Measurements from ENCODE around the gene TPRG1. TPM values are rescaled to one million over a fixed set of nuclear protein-coding genes. Genes with fewer than 3 reads are reported as not detected.

The TPRG1 gene
- total RNA-seq, 1 donor from 2014 or later, result 21.6 TPM

DNA sequence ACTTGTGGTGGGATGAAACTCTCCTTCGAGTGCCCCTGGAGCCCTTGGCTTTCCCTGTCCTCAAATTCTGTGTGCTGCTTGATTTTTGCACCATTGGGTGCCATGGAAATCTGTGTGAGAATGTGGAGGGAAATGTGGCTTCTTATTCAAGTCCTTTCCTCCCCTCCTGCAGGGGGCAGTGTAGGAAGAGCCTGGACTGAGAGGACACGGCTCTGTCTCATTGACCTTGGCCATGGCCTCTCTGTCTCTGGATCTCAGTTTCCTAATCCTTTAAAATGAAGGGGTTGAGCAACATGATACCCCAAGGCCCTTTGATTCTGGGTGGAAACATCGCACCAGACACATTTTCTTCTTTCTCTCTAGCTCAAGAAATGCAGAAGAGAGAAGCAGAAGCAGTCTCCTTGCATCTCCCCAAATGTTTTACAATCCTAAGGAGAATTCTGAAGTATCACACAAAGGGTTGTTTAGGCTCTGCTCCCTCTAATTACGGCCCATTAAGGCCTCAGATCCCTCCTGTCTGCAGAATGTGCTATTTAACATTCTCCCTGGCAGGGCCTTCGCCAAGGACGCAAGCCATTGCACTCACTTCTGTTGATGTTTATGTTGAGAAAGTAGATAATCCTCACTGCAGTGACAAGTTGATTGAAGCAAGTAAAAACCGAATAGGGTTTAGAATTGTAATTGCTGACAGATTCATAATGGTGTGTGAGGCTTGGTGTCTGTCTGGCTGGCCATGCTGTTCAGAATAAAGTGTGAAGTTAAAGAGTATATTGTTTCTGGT lies 169.1 kb downstream of the TPRG1 start:
- Histone ChIP-seq H3K9me3 (no peaks in the 10 kb centered on the region), H3K27me3 (no peaks in the 10 kb centered on the region), H3K36me3 (no peaks in the 10 kb centered on the region), H3K4me3 (no peak overlapping the region), H3K4me1 (no peaks in the 10 kb centered on the region), H3K27ac (no peak overlapping the region)
- intact Hi-C loops (cut with DNase I), result no loop called here
- TF ChIP-seq, protein P1, sequence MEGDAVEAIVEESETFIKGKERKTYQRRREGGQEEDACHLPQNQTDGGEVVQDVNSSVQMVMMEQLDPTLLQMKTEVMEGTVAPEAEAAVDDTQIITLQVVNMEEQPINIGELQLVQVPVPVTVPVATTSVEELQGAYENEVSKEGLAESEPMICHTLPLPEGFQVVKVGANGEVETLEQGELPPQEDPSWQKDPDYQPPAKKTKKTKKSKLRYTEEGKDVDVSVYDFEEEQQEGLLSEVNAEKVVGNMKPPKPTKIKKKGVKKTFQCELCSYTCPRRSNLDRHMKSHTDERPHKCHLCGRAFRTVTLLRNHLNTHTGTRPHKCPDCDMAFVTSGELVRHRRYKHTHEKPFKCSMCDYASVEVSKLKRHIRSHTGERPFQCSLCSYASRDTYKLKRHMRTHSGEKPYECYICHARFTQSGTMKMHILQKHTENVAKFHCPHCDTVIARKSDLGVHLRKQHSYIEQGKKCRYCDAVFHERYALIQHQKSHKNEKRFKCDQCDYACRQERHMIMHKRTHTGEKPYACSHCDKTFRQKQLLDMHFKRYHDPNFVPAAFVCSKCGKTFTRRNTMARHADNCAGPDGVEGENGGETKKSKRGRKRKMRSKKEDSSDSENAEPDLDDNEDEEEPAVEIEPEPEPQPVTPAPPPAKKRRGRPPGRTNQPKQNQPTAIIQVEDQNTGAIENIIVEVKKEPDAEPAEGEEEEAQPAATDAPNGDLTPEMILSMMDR (IDR thresholded peaks at IDR 0.05), result no peak
- no peak for TF ChIP-seq POLR2A (IDR thresholded peaks at IDR 0.05)
- TF ChIP-seq POLR2AphosphoS5 (IDR thresholded peaks at IDR 0.05; ENCODE audit: insufficient read depth in 1 of 2, low read depth in 1 of 2), result no peak
- no peak for DNase-seq (ENCODE audit: extremely low spot score in 2 of 2)

DNA sequence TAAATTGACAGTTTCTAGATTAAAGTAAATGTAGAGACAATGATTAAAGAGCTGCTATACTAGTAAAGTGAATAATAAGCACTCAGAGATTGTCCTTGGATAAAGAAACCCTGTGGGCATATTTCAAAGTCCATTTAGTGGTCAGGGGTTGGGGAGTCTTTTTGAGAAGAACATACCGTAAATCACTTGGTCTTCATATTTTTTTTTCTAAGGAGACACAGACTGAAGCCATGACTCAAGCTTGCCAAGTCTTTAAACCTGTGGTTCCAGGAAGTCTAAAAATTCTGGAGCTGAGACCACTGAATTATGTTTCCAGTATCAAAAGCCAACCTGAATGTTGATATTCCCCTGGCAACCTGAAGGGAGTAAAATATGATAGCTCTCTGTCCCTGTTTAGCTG lies 171.0 kb downstream of the TPRG1 start:
- intact Hi-C loops (cut with DNase I), result no loop called here
- Histone ChIP-seq H3K4me3 (no peak overlapping the region), H3K9me3 (no peaks in the 10 kb centered on the region), H3K36me3 (no peaks in the 10 kb centered on the region), H3K27me3 (no peaks in the 10 kb centered on the region), H3K4me1 (no peaks in the 10 kb centered on the region), H3K27ac (no peak overlapping the region)
- DNase-seq (ENCODE audit: extremely low spot score in 2 of 2), result no peak
- no peak for TF ChIP-seq POLR2AphosphoS5 (IDR thresholded peaks at IDR 0.05; ENCODE audit: insufficient read depth in 1 of 2, low read depth in 1 of 2)
- TF ChIP-seq, protein P1 (IDR thresholded peaks at IDR 0.05), result no peak

DNA sequence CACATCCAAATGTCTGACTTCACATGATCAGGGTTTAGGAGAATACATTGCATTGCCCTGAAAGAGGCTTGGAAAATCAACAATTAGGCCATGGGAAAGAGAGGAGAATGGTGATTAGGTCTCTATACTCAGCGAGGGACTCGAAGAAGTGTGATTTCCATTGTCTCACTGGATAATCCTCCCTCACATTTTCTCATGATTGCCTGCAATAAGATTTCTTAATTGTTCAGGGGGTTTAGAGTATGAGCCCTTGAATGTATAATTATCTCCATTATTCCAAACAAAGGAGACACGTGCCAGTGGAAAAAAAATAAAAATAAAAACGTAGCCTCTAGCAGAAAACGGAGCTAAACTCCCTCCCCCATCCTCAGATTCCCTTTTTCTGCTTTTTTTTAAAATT lies 173.2 kb downstream of the TPRG1 start:
- no peak overlapping the region for H3K4me3 ChIP-seq
- H3K36me3 ChIP-seq, result no peaks in the 10 kb centered on the region
- H3K9me3 ChIP-seq, result no peaks in the 10 kb centered on the region
- no peaks in the 10 kb centered on the region for H3K27me3 ChIP-seq
- H3K27ac ChIP-seq, result no peak overlapping the region
- TF ChIP-seq POLR2A (IDR thresholded peaks at IDR 0.05) (no peak), POLR2AphosphoS5 (IDR thresholded peaks at IDR 0.05; ENCODE audit: insufficient read depth in 1 of 2, low read depth in 1 of 2) (no peak)
- TF ChIP-seq, protein P1 (IDR thresholded peaks at IDR 0.05), result no peak
- intact Hi-C loops (cut with DNase I), result no loop called here
- no peaks in the 10 kb centered on the region for H3K4me1 ChIP-seq
- no peak for DNase-seq (ENCODE audit: extremely low spot score in 2 of 2)

DNA sequence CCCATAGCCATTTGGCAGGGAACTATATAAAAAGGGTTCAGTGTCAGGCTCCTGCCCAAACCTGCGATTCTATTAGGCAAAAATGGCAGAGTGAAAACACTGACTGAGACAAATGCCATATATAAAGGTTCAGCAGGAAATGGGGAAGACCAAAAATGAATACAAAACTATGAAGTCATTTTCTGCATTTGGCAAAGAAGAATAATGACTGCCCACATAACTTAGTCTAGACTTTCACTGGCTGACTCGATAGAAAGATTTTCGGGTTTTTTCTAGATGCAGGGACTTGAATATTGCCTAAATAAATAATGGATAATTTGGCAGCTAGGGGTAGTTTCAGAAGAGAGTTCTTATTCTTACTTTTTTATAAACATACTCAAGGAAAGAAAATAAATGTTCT lies 178.0 kb downstream of the TPRG1 start:
- intact Hi-C loops (cut with DNase I), result no loop called here
- Histone ChIP-seq H3K27me3 (no peaks in the 10 kb centered on the region), H3K4me1 (peaks cover 12% of the 10 kb centered on the region), H3K27ac (no peak overlapping the region), H3K36me3 (no peaks in the 10 kb centered on the region), H3K9me3 (no peaks in the 10 kb centered on the region), H3K4me3 (no peak overlapping the region)
- DNase-seq (ENCODE audit: extremely low spot score in 2 of 2), result no peak
- TF ChIP-seq POLR2A (IDR thresholded peaks at IDR 0.05), result no peak
- TF ChIP-seq POLR2AphosphoS5 (IDR thresholded peaks at IDR 0.05; ENCODE audit: insufficient read depth in 1 of 2, low read depth in 1 of 2), result no peak
- TF ChIP-seq, protein P1 (IDR thresholded peaks at IDR 0.05), result no peak

DNA sequence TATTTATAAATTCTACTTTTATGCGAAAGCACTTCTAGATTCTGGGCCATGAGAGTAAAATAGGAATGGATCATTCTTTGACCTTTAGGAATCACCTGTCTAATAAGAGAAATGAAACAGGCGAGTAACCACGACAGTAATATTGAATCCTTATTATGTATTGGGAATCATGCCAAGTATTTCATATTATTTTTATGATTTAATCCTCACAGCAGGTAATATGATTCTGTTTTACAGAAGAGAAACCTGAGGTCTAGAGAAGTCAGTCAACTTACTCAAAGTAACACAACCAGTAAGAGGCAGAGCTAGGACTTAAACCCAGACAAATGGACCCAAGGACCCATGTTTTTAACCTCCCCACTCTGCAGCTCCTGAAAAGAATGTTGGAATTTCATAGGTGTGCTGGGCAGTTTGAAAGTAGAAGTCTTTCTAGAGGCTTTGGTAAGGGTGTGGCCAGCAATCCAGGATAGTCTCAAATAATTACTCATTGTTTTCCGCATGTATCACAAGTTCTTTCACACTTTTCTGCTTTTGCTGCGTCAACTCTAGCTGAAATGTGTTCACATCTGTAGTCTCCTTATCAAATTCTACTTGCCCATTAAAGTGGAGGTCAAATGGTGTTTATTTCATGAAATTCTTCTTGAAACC lies 181.7 kb downstream of the TPRG1 start:
- TF ChIP-seq POLR2A (IDR thresholded peaks at IDR 0.05) (no peak), POLR2AphosphoS5 (IDR thresholded peaks at IDR 0.05; ENCODE audit: insufficient read depth in 1 of 2, low read depth in 1 of 2) (no peak)
- TF ChIP-seq, protein P1 (IDR thresholded peaks at IDR 0.05), result no peak
- intact Hi-C loops (cut with DNase I), result no loop called here
- no peaks in the 10 kb centered on the region for H3K36me3 ChIP-seq
- H3K9me3 ChIP-seq, result no peaks in the 10 kb centered on the region
- no peak overlapping the region for H3K4me3 ChIP-seq
- no peaks in the 10 kb centered on the region for H3K27me3 ChIP-seq
- H3K27ac ChIP-seq, result no peak overlapping the region
- DNase-seq (ENCODE audit: extremely low spot score in 2 of 2), result no peak
- H3K4me1 ChIP-seq, result peaks cover 28% of the 10 kb centered on the region

Data from vagina (tissue), 2 donors.